ENCODE data around the gene CLSTN2.

CLSTN2 gene

DNA sequence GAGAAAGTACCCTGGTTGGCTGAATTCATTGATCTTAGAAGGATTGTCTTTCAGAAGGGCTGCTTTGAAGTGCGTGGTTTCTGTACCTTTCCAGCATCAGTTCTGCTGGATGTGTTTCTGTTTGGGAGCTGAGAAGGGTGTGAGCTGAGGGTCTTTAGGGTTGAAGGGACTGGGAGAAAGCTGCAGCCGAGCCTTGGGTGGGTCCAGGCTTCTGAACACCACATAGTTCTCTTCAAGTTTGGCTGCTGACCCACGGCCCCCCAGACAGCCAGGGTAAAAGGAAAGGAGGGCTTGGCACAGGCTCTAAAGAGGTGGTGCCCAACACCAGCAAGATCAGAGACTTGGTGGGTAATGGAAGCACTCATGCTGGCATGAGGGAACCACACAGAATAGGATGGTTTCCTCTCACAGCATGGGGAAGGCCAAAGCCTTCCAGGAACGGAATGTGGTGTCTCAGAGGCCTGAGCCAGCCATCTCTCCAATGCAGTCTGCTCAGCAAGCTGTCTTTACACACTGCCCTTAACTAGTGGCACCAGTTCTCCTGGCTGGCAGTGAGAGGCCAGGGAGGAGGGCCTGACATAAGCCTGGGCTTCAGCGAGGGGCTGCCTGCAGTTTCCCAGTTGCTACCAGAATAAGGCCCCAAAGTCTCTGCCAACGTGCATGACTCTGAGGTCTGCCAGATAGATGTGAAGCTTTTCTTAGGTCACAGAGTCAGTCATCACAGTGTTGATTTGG lies 503.9 kb downstream of the CLSTN2 start:
- Mint-ChIP-seq H3K27me3 (peaks cover 36% of the 10 kb centered on the region), H3K27ac (peak overlapping the region in 1 of 2 donors; percentile 47), H3K4me3 (no peak overlapping the region), H3K4me1 (no peaks in the 10 kb centered on the region), H3K9me3 (no peaks in the 10 kb centered on the region)
- DNase-seq, result no peak
- no peak for ATAC-seq

GRCh38 chr3:140439527-140439926 lies 504.5 kb downstream of the CLSTN2 start:
- ATAC-seq (no peak), DNase-seq (no peak)
- no peaks in the 10 kb centered on the region for H3K4me1 Mint-ChIP-seq
- no peaks in the 10 kb centered on the region for H3K9me3 Mint-ChIP-seq
- peaks cover 36% of the 10 kb centered on the region for H3K27me3 Mint-ChIP-seq
- no peak overlapping the region for H3K27ac Mint-ChIP-seq
- no peak overlapping the region for H3K4me3 Mint-ChIP-seq

- peaks cover 36% of the 10 kb centered on the region for H3K27me3 Mint-ChIP-seq
- DNase-seq, result no peak
These were observed 505.5 kb downstream of the CLSTN2 start for GRCh38 chr3:140440446-140440845.

DNA sequence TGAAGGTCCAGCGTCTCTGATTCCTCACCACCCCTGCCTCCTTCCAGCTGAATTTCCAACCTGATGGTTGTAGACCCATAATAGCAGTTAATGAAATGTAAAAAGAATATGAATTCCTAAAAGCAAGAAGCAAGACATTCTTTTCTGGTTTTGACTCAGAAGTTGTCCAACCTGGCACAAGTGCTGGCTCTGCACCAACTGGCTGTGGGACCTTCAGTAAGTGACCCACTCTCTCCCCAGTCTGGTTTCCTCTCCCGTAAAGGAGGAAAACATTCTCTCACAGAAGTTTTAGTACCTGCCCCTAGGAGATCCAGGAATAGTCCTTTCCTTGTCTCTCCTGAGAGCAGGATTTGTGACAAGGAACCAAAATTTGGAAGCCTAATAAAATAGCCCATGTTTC lies 506.0 kb downstream of the CLSTN2 start:
- ATAC-seq (no peak), DNase-seq (no peak)

More at GRCh38 chr3:140440446-140440845, 505.5 kb downstream of the CLSTN2 start:
- Mint-ChIP-seq H3K4me1 (no peaks in the 10 kb centered on the region), H3K9me3 (no peaks in the 10 kb centered on the region), H3K27ac (peak overlapping the region in 1 of 2 donors; percentile 8), H3K4me3 (no peak overlapping the region)
- no peak for ATAC-seq

GRCh38 chr3:140442621-140443020 lies 507.6 kb downstream of the CLSTN2 start:
- no peaks in the 10 kb centered on the region for H3K4me1 Mint-ChIP-seq
- H3K27me3 Mint-ChIP-seq, result peaks cover 27% of the 10 kb centered on the region
- H3K4me3 Mint-ChIP-seq, result no peak overlapping the region
- ATAC-seq (no peak), DNase-seq (no peak)
- no peak overlapping the region for H3K27ac Mint-ChIP-seq
- H3K9me3 Mint-ChIP-seq, result no peaks in the 10 kb centered on the region

More for the DNA sequence above, 506.0 kb downstream of the CLSTN2 start:
- Mint-ChIP-seq H3K9me3 (no peaks in the 10 kb centered on the region), H3K27me3 (peaks cover 34% of the 10 kb centered on the region), H3K27ac (no peak overlapping the region), H3K4me3 (no peak overlapping the region), H3K4me1 (no peaks in the 10 kb centered on the region)

DNA sequence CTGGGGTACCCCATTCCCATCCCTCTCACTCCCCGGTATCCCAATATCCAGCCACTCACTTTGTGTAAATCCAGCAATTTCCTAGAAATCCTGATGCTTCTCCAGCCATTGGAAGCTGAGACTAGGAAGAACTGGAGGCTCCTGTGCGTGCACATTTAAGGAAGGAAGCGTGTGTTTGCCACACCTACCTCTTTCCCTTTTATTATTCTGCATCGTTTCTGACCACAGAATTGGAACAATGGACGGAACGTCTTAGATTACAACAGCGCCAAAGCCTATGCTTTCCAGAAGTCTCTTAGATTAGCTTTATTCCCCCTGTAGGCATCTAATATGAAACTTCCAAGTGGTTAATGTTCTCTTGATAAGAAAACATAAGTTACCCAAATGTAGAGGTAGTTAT lies 508.1 kb downstream of the CLSTN2 start:
- ATAC-seq, result no peak

GRCh38 chr3:140443806-140444205 lies 508.8 kb downstream of the CLSTN2 start:
- no peak overlapping the region for H3K27ac Mint-ChIP-seq
- DNase-seq (no peak), ATAC-seq (no peak)
- peaks cover 27% of the 10 kb centered on the region for H3K27me3 Mint-ChIP-seq
- H3K4me1 Mint-ChIP-seq, result no peaks in the 10 kb centered on the region
- no peaks in the 10 kb centered on the region for H3K9me3 Mint-ChIP-seq
- no peak overlapping the region for H3K4me3 Mint-ChIP-seq

More for the DNA sequence above, 508.1 kb downstream of the CLSTN2 start:
- Mint-ChIP-seq H3K9me3 (no peaks in the 10 kb centered on the region), H3K27me3 (peaks cover 27% of the 10 kb centered on the region), H3K4me1 (no peaks in the 10 kb centered on the region), H3K4me3 (no peak overlapping the region), H3K27ac (no peak overlapping the region)
- DNase-seq, result no peak

DNA sequence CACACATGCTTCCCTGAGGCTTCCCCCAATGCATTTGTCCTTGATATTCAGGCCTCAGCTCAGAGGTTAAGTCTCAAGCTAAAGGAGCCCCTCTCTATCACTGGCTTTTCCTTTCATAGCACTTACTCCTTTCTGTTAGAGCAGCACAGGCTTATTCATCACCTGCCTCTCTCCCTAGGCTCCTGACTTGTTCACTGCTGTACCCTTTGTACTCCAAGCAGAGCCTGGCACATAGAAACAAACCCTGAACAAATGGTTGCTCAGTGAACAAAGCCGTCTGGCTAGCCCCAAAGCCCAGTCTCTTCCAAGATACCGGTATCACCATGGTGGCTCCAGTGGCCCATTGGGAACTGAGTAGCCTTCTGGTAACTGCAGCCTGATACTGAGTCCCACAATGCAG lies 511.7 kb downstream of the CLSTN2 start:
- DNase-seq, result no peak
- no peak for ATAC-seq
- no peak overlapping the region for H3K4me3 Mint-ChIP-seq
- peaks cover 16% of the 10 kb centered on the region for H3K27me3 Mint-ChIP-seq
- no peak overlapping the region for H3K27ac Mint-ChIP-seq
- H3K4me1 Mint-ChIP-seq, result no peaks in the 10 kb centered on the region
- H3K9me3 Mint-ChIP-seq, result no peaks in the 10 kb centered on the region

DNA sequence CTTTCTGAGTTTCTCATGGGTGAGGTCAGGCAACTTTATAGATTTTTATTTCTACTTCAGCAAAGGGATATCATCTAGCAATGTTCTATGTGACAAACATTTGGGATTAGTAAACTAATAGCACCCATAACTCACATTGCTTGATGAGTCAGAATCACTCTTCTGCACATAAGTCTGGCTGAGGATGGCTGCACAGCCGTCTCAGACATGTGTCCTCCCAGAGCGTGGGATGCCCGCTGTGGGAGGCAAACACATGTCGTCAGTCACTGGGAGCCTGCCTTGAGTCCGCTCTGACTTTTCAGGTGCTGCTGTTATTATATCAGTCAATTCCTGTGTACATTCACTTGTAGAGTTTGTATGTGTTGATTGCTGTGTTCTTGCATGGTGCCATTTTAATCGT lies 512.2 kb downstream of the CLSTN2 start:
- peaks cover 12% of the 10 kb centered on the region for H3K27me3 Mint-ChIP-seq
- H3K4me3 Mint-ChIP-seq, result no peak overlapping the region
- no peaks in the 10 kb centered on the region for H3K4me1 Mint-ChIP-seq
- ATAC-seq (no peak), DNase-seq (no peak)
- no peaks in the 10 kb centered on the region for H3K9me3 Mint-ChIP-seq
- no peak overlapping the region for H3K27ac Mint-ChIP-seq

GRCh38 chr3:140448001-140448400 lies 513.0 kb downstream of the CLSTN2 start:
- H3K27ac Mint-ChIP-seq, result no peak overlapping the region
- DNase-seq (no peak), ATAC-seq (no peak)
- H3K9me3 Mint-ChIP-seq, result no peaks in the 10 kb centered on the region
- no peak overlapping the region for H3K4me3 Mint-ChIP-seq
- peaks cover 4% of the 10 kb centered on the region for H3K27me3 Mint-ChIP-seq
- H3K4me1 Mint-ChIP-seq, result no peaks in the 10 kb centered on the region

DNA sequence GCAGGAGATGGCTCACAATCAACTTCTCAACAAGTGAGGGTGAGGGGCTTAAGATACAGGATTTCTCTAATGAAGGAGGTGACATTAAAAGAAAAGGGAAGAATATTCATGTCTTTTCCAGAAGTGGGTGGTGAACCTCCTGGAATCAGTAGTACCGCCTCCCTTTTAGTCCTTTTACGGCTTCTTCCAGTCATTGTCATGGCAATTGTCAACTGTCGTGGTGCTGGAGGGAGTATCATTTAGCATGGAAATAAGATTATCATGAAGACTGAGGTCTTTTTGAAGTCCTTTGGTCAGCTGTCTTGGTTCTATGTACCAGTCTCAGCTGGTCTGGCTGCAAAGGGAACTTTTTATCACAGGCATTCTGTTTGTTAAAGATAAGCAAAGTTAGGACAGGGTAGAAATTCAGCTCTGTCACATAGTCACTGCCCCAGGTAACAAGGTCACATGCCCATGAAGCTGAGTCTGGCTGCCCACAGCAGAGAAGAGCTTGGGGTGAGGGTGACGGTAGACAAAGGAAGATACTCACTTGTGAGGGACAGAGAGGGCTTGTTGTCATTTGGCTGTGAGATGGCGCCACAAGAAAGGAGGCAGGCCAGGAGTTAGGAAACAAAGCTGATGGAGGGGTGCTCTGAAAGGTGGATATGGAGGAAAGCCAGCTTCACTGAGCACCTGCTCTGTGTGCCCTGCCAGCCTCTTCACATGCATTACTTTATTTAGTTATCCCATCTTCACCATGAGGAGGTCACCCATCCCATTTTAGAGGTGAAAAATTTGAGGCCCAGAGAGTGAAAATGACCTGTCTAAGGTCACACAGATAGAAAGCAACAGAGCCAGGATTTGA lies 514.6 kb downstream of the CLSTN2 start:
- ATAC-seq, result no peak
- Mint-ChIP-seq H3K27ac (no peak overlapping the region), H3K9me3 (no peaks in the 10 kb centered on the region), H3K4me1 (no peaks in the 10 kb centered on the region), H3K27me3 (no peaks in the 10 kb centered on the region), H3K4me3 (no peak overlapping the region)
- DNase-seq, result no peak

DNA sequence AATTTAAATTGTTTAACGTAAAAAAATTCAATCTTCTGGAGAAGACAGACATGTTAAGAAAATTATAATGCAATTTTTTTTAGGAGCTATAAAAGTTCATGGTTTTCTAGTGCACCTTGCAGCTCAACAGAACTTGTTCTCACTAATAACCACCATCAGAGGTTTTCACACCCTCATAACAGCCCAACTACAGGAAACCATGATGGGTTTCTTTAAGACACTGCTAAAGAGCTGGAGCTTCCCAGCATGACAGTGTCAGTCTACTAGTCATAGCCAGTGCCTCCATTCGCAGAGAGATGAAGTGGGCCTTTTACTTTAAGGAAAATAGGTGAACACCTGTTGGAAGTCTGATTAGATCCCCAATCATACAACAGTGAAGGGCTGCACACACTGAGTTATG lies 518.8 kb downstream of the CLSTN2 start:
- H3K4me3 Mint-ChIP-seq, result no peak overlapping the region
- no peak for DNase-seq
- H3K27ac Mint-ChIP-seq, result no peak overlapping the region
- H3K4me1 Mint-ChIP-seq, result no peaks in the 10 kb centered on the region
- H3K27me3 Mint-ChIP-seq, result no peaks in the 10 kb centered on the region
- no peaks in the 10 kb centered on the region for H3K9me3 Mint-ChIP-seq
- ATAC-seq, result no peak

DNA sequence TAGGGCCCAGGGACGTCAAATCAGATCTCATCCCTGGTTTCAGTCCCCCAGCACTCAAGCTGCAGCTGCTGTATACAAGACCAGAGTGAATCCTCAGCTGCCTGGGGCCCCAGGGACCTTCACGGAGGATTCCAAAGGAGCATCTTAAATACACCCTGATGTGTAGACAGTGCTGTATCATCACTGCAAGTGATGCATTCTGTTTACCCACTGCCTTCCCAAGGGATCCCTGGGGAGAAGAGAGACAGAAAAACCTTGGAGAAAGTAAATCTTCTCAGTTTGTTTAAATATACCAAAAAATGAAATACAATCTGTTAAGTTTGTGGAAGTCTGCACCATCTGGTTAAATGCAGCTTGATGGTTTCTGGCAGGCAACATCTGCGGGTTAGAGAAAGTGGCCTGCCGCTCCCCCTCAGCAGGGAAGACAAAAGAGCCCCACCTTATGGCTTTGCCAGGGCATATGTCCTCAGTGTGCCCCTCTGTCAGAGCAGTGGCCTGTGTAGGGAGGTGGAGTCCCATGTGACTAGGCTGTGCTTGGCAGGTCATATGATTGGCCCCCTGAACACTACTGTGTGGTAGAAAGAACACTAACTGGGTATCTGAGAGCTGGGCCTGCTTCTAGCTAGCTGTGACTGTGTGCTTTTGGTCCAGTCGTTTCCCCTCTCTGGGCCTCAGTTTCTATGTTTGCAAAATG lies 520.7 kb downstream of the CLSTN2 start:
- Mint-ChIP-seq H3K4me1 (no peaks in the 10 kb centered on the region), H3K9me3 (no peaks in the 10 kb centered on the region), H3K4me3 (no peak overlapping the region), H3K27me3 (no peaks in the 10 kb centered on the region), H3K27ac (peak overlapping the region in 1 of 2 donors; percentile 39)
- DNase-seq (no peak), ATAC-seq (no peak)

- ATAC-seq (no peak), DNase-seq (no peak)
- Mint-ChIP-seq H3K27ac (no peak overlapping the region), H3K4me3 (no peak overlapping the region), H3K27me3 (no peaks in the 10 kb centered on the region), H3K4me1 (no peaks in the 10 kb centered on the region), H3K9me3 (no peaks in the 10 kb centered on the region)
These were observed 522.0 kb downstream of the CLSTN2 start for GRCh38 chr3:140456974-140457373.

- no peaks in the 10 kb centered on the region for H3K9me3 Mint-ChIP-seq
- ATAC-seq, result no peak
These were observed 524.5 kb downstream of the CLSTN2 start for GRCh38 chr3:140459462-140459861.

GRCh38 chr3:140461250-140461649 lies 526.3 kb downstream of the CLSTN2 start:
- H3K9me3 Mint-ChIP-seq, result no peaks in the 10 kb centered on the region
- no peaks in the 10 kb centered on the region for H3K27me3 Mint-ChIP-seq
- DNase-seq (no peak), ATAC-seq (no peak)
- no peak overlapping the region for H3K4me3 Mint-ChIP-seq
- H3K27ac Mint-ChIP-seq, result peak overlapping the region in 1 of 2 donors; percentile 57
- H3K4me1 Mint-ChIP-seq, result no peaks in the 10 kb centered on the region

More at GRCh38 chr3:140459462-140459861, 524.5 kb downstream of the CLSTN2 start:
- Mint-ChIP-seq H3K27me3 (no peaks in the 10 kb centered on the region), H3K27ac (no peak overlapping the region), H3K4me3 (no peak overlapping the region), H3K4me1 (no peaks in the 10 kb centered on the region)
- no peak for DNase-seq

All from stimulated activated naive CD8-positive, alpha-beta T cell treated with anti-CD3 and anti-CD28 coated beads, Interleukin-15, amount 100 ng/mL, for 72 hours (primary cell).